Brain pericyte (primary cell): Measurements from ENCODE around the gene SLAMF7.
"Not testable (repeated sequence)": the region's sequence is repeated elsewhere in the genome, so short reads cannot be mapped to it uniquely, and the experiment has no call there.

Experiments
- DNase-seq: peaks from one replicate; pipeline ENCODE4 v3.0.0-alpha.2; 2012; ENCODE audit warnings: low read depth, low spot score

Gene SLAMF7

GRCh38 chr1:160720356-160721085, 18.5 kb upstream of the SLAMF7 start:
- no peak for DNase-seq

- DNase-seq = no peak
Measured at GRCh38 chr1:160721473-160721872, 17.6 kb upstream of the SLAMF7 start.

DNA sequence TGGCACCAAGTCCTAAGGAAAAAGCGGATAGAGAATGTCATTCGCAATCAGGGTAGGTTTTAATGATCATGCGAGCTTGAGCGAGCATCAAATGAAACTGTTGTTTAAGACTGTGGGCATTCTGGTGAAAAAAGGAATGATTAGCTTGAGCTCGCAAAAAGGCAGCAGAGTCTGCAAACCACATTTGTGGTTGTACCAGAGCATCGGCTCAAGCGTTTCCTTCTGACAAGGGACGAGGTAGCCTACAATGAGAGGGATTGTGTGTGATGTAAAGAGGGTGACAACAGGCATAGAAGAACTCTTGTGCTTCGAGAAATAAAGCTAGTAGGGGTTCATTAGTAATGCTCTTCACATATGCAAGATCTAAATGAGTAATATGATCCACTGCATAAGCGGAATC, 16.3 kb upstream of the SLAMF7 start:
- no peak for DNase-seq

- DNase-seq = no peak
Measured at GRCh38 chr1:160723332-160723731, 15.7 kb upstream of the SLAMF7 start.

GRCh38 chr1:160724465-160725242, 14.4 kb upstream of the SLAMF7 start:
- DNase-seq = no peak

- DNase-seq = no peak
Measured at GRCh38 chr1:160726114-160726497, 12.9 kb upstream of the SLAMF7 start.

DNA sequence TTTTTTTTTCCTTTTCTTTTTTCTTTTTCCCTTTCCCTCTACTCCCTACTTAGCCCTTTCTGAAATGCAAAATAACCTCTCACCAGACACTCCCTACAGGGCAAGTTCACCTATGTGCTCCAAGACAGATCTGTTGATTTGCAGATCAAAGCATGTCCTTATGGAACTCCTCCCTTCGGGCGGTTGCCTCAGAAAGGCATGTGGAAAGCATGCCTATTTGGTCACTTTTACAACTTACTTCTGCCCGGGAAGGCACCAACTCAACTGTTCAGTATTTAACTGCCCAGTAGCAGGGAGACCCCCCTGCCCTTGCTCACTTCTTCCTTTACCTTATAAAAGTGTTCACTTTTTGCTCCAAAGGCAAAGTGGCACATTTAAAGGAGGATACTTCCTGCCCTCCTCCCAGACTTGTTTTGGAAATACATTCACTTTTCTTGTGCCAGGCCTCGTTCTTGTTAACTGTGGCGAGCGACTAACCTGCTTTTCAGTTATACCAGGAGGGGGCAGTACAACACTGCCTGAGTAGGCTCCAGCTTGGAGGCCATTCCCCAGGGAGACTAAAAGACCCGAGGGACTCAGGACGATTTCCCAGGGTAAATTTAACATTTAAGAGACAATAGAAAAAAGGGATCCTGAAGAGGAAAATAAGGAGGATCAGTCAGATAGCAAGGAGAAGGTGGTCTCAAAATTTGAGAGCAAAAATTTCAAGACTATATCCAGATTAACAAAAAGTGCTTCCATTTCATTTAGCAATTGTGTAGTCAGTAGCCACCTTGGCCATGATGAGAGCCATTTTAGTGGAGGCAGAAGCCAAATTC, 12.3 kb upstream of the SLAMF7 start:
- DNase-seq = no peak

DNA sequence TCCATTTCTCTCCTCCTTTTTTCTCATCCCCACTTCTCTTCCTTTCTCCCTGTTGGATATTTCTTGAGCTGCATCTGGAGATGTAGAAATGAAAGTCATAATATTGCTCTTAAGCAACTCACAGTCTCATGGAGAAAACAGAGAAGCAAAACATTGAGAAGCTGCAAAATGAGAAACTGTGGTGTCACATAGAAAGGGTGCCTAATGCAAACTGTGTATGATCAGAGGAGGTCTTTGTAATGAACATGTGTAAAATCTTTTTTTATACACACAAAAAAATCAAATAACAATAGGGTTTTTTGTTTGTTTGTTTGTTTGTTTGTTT, 11.8 kb upstream of the SLAMF7 start:
- no peak for DNase-seq

DNA sequence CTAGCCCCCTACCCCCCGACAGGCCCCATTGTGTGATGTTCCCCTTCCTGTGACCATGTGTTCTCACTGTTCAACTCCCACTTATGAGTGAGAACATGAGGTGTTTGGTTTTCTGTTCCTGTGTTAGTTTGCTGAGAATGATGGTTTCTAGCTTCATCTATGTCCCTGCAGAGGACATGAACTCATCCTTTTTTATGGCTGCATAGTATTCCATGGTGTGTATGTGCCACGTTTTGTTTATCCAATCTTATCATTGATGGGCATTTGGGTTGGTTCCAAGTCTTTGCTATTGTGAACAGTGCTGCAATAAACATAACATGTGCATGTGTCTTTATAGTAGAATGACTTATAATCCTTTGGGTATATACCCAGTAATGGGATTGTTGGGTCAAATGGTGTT, 7.5 kb upstream of the SLAMF7 start:
- DNase-seq = not testable (repeated sequence)

DNA sequence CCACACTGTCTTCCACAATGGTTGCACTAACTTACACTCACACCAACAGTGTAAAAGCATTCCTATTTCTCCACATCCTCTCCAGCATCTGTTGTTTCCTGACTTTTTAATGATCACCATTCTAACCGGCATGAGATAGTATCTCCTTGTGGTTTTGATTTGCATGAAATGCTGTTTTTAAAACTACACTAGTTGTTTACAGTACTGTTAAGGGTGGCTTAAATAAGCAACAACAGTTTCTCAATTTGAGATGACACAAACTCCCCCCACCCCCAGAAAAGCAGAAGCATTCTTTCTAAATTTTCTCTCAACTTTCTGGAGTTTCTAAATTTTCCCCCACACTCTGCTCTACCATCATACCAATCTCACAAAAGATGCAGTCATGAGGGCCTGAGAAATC, 7.1 kb upstream of the SLAMF7 start:
- no peak for DNase-seq

GRCh38 chr1:160733898-160734297, 5.1 kb upstream of the SLAMF7 start:
- DNase-seq = no peak

DNA sequence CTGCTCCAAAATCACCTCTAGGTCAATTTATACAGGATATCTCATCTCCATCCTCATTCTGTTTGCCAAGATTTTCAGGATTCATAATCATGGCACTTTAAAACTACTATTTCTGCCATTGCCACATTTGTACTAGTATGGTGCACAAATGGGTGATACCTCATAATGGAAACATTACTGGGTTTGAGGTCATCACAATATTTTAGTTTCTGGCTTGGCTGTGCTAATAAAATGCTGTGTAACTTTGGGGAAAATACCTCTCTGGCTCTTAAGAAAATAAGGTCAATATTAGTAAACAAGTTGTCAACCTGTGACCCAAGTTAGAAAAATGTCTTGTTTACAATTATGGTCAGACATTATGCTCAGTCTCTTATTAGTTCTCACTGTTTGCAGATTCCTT, 4.7 kb upstream of the SLAMF7 start:
- no peak for DNase-seq

- no peak for DNase-seq
Measured at GRCh38 chr1:160738271-160738670, 776 bp upstream of the SLAMF7 start.

GRCh38 chr1:160740133-160740688, 1.2 kb downstream of the SLAMF7 start:
- DNase-seq = no peak

GRCh38 chr1:160741092-160741501, 2.0 kb downstream of the SLAMF7 start:
- DNase-seq = no peak

GRCh38 chr1:160741612-160742348, 2.7 kb downstream of the SLAMF7 start:
- no peak for DNase-seq

GRCh38 chr1:160742428-160743127, 3.5 kb downstream of the SLAMF7 start:
- no peak for DNase-seq

DNA sequence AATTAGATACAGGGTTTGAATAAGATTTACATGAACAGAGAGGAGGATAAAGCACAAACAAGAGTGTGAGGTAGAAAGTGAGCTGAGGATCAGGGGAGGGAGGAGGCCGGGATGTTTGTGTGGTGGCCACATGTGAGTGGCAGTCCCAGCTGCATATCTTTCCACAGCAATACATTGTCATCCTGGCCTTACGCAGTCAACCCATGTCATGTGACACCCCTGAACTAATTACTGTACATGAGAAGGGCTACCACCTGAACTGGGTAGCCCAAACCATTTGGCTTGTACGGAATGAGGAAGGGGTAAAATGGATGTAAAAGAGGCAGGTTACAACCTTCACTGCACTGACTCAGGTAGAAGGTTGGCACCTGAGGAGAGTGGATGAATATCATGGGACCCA, 4.2 kb downstream of the SLAMF7 start:
- no peak for DNase-seq

- DNase-seq = no peak
Measured at GRCh38 chr1:160744199-160744851, 5.3 kb downstream of the SLAMF7 start.

DNA sequence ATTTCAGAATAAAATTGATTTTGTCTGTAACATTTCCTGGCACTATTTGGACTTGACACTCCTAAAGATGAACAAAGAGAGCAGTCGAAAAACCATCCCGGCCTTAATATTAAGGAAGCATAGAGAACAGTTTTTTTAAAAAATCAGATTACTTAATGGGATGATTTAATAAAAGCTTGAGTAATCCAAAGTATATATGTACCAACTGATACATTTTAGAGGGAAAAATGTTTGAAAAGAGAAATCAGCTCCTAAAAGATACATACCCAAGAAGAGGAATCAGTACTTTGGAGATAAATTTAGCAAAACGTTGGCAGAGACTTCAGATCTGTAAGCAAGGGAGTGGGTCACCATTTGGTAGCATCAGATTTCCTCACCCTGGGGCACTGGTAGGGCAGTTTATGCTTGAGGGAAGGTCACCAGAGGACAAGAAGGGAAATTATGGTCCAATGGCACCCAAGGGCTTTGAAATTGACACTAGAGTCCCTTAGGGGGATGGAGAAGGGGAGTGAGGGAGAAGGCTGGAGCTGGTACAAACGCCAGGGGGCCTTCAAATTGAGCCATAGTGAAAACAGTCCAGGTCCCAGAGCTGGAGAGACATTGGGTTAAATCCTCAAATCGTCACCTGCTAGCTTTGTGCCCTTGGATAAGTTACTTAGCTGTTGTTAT, 5.9 kb downstream of the SLAMF7 start:
- DNase-seq = no peak
